Endothelial cell of umbilical vein (primary cell): ENCODE data around the gene RNLS. TPM values are rescaled to one million over a fixed set of nuclear protein-coding genes. Genes with fewer than 3 reads are reported as not detected.

Source experiments
- BruUV-seq: library from RNA; stranded (reverse); fragments of 400-500 nt; replicated peaks from 2 replicates; lab custom pipeline; 2021; lab: Mats Ljungman, UMichigan
- CTCF ChIA-PET: fragments of 300-600, 350-600 bp; sonication (Branson Sonifier 250); formaldehyde crosslinking; loops from one replicate; lab custom pipeline; 2021; ENCODE audit warnings: antibody characterized with exemption, inconsistent platforms; lab: Charles Lee
- POLR2A ChIA-PET: fragments of 300-600, 350-600 bp; sonication (Branson Sonifier 250); formaldehyde crosslinking; loops from one replicate; lab custom pipeline; 2021; ENCODE audit warnings: antibody characterized with exemption, inconsistent platforms; lab: Charles Lee
- DNase-seq: peaks from one replicate; pipeline ENCODE4 v3.0.0-alpha.2; 2011; ENCODE audit warnings: low read depth, low spot score
- FAIRE-seq: peaks from 2 replicates; lab custom pipeline; 2011; peaks lifted over from hg19 to GRCh38; lab: Jason Lieb, UNC
- H2AFZ ChIP-seq: 2 replicates; pipeline ENCODE4 v1.6.0; 2012; ENCODE audit warnings: low read depth, low read length, control low read depth, inconsistent platforms
- H3K27ac ChIP-seq: 2 replicates; pipeline ENCODE4 v1.5.1; 2011; ENCODE audit warnings: low read depth, mild to moderate bottlenecking, control low read depth, low read length, moderate library complexity; ENCODE audit not compliant: insufficient read depth
- H3K27me3 ChIP-seq, 2 experiments: 2 replicates each; pipeline versions ENCODE4 v1.6.0 to v1.6.1; 2011; ENCODE audit warnings: low read length in 2 of 2, mixed read lengths in 1 of 2; ENCODE audit not compliant: control insufficient read depth in 2 of 2, insufficient read depth in 2 of 2
- H3K36me3 ChIP-seq, 2 experiments: 2 replicates in 1 of 2; 3 replicates in 1 of 2; pipeline ENCODE4 v1.5.1; 2011; ENCODE audit warnings: low read length in 2 of 2, mild to moderate bottlenecking in 1 of 2, moderate library complexity in 1 of 2; ENCODE audit not compliant: control insufficient read depth in 2 of 2, insufficient read depth in 2 of 2; ENCODE audit errors: extremely low read depth in 1 of 2
- H3K4me1 ChIP-seq: 3 replicates; pipeline ENCODE4 v1.5.1; 2011; ENCODE audit warnings: mild to moderate bottlenecking, low read length; ENCODE audit not compliant: control insufficient read depth, insufficient read depth; ENCODE audit errors: extremely low read depth
- H3K4me2 ChIP-seq: 2 replicates; pipeline ENCODE4 v1.6.1; 2011; ENCODE audit warnings: low read length, control low read depth, mixed read lengths; ENCODE audit not compliant: insufficient read depth
- H3K4me3 ChIP-seq, 3 experiments: fragments of 200-600 bp in 1 of 3; sonication (generic), shearing (Covaris generic) in 1 of 3; replicated peaks in 1 of 3; 2 replicates each; pipeline ENCODE4 v1.5.1; 2011 to 2016; ENCODE audit warnings: control low read depth in 3 of 3, low read length in 3 of 3, mild to moderate bottlenecking in 2 of 3, inconsistent platforms in 1 of 3, low read depth in 1 of 3, moderate library complexity in 1 of 3; ENCODE audit not compliant: insufficient read depth in 1 of 3
- H3K79me2 ChIP-seq: 2 replicates; pipeline ENCODE4 v1.6.0; 2012; ENCODE audit warnings: low read length, inconsistent platforms; ENCODE audit not compliant: control insufficient read depth, insufficient read depth
- H3K9ac ChIP-seq: replicated peaks from 2 replicates; pipeline ENCODE3; 2011; ENCODE audit warnings: low read length, control low read depth; ENCODE audit not compliant: insufficient read depth; ENCODE audit errors: extremely low read depth
- H3K9me1 ChIP-seq: replicated peaks from 3 replicates; pipeline ENCODE4 v1.6.0; 2011; ENCODE audit warnings: mild to moderate bottlenecking, low read length; ENCODE audit not compliant: control insufficient read depth, insufficient read depth; ENCODE audit errors: extremely low read depth
- H3K9me3 ChIP-seq: replicated peaks from 2 replicates; pipeline ENCODE4 v1.5.1; 2012; ENCODE audit warnings: low read length, inconsistent platforms; ENCODE audit not compliant: control insufficient read depth, insufficient read depth
- H4K20me1 ChIP-seq: replicated peaks from 2 replicates; pipeline ENCODE3; 2011; ENCODE audit warnings: mild to moderate bottlenecking, low read length; ENCODE audit not compliant: control insufficient read depth, insufficient read depth; ENCODE audit errors: extremely low read depth
- CTCF ChIP-seq, 2 donors: IDR thresholded peaks; 1 replicate in 1 of 2; 2 replicates in 1 of 2; pipeline ENCODE4 v1.5.1; 2011; ENCODE audit warnings: low read length in 2 of 2, mild to moderate bottlenecking in 2 of 2, moderate library complexity in 2 of 2, control low read depth in 1 of 2, inconsistent platforms in 1 of 2, low read depth in 1 of 2; ENCODE audit not compliant: insufficient read depth in 1 of 2; ENCODE audit errors: extremely low read depth in 1 of 2
- EZH2 ChIP-seq: IDR thresholded peaks from 2 replicates; pipeline ENCODE4 v1.6.1; 2012; ENCODE audit warnings: borderline replicate concordance, low read depth, mild to moderate bottlenecking, moderate library complexity, low read length, inconsistent platforms; ENCODE audit not compliant: severe bottlenecking
- FOS ChIP-seq: IDR thresholded peaks from 2 replicates; pipeline ENCODE4 v1.6.1; 2011; ENCODE audit warnings: mild to moderate bottlenecking, low read length, moderate library complexity, borderline replicate concordance; ENCODE audit not compliant: insufficient read depth
- GATA2 ChIP-seq: IDR thresholded peaks from 2 replicates; pipeline ENCODE4 v1.7.0; 2011; ENCODE audit warnings: low read depth, mild to moderate bottlenecking, moderate library complexity, mixed read lengths, low read length; ENCODE audit not compliant: insufficient read length, insufficient read depth
- JUN ChIP-seq: IDR thresholded peaks from 2 replicates; pipeline ENCODE4 v1.6.1; 2011; ENCODE audit warnings: borderline replicate concordance, low read depth; ENCODE audit not compliant: insufficient read length, insufficient read depth
- MAX ChIP-seq: IDR thresholded peaks from 2 replicates; pipeline ENCODE4 v1.6.1; 2011; ENCODE audit not compliant: insufficient read depth, insufficient read length
- MYC ChIP-seq: IDR thresholded peaks from one replicate; pipeline ENCODE4 v1.6.1; 2011; ENCODE audit warnings: mild to moderate bottlenecking, low read depth, low read length
- POLR2A ChIP-seq: IDR thresholded peaks from 2 replicates; pipeline ENCODE4 v1.6.1; 2012; ENCODE audit warnings: low read depth, mild to moderate bottlenecking, control low read depth, low read length
- POLR2AphosphoS5 ChIP-seq: IDR thresholded peaks from 2 replicates; pipeline ENCODE4 v1.6.1; 2012; ENCODE audit warnings: low read depth, mild to moderate bottlenecking, control low read depth, low read length, moderate library complexity; ENCODE audit not compliant: insufficient read depth
- dilution Hi-C: fragments of 300-500 bp; cut with MboI; formaldehyde crosslinking; loops from one replicate; pipeline ENCODE4 v1.15.0; 2019; ENCODE audit warnings: low sequenced_read_pairs; ENCODE audit not compliant: extremely low pct_ligation_motif_present
- intact Hi-C: fragments of 100-400 bp; cut with micrococcal nuclease; formaldehyde crosslinking; loops from one replicate; pipeline ENCODE4 v1.10.0; 2022
- polyA plus RNA-seq, 4 experiments: library from polyadenylated mRNA; depleted of rRNA in 3 of 4; stranded (reverse) in 3 of 4; unstranded in 1 of 4; fragments of >200 nt; gene quantifications; 2 replicates each; pipeline versions ENCODE4 v1.2.1 to v1.2.3, GENCODE V29; 2011 to 2012; ENCODE audit warnings: missing spikeins in 1 of 4
- total RNA-seq: library from RNA; stranded (reverse); gene quantifications from 2 replicates; pipeline ENCODE4 v1.2.3, GENCODE V29; 2021

Gene RNLS
- total and polyA plus RNA-seq, 2 donors (not counting 3 experiments of a cell fraction or from before 2014, with no cell fraction given): 2.5 to 4.6 TPM

DNA sequence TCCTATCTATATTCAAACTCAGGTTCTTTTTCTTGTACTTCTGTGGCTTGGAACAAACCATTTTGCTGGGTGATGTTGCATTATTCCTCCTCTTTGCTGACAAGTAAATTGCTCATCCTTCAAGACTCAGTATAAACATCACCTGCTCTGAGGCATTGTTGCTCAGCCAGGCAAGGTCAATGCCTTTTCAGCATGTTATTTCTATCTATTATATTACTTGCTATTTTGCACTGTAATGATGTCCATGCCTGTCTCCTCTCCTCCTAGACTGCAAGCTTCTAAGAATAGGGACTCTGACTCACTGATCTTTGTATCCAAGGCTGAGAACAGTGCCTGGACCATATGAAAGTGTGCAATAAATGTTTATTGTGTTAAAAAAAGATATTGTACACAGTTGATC, 293.8 kb downstream of the RNLS start:
- dilution Hi-C loops: no loop called here
- POLR2A ChIA-PET: no interaction called here
- TF ChIP-seq JUN: no peak

DNA sequence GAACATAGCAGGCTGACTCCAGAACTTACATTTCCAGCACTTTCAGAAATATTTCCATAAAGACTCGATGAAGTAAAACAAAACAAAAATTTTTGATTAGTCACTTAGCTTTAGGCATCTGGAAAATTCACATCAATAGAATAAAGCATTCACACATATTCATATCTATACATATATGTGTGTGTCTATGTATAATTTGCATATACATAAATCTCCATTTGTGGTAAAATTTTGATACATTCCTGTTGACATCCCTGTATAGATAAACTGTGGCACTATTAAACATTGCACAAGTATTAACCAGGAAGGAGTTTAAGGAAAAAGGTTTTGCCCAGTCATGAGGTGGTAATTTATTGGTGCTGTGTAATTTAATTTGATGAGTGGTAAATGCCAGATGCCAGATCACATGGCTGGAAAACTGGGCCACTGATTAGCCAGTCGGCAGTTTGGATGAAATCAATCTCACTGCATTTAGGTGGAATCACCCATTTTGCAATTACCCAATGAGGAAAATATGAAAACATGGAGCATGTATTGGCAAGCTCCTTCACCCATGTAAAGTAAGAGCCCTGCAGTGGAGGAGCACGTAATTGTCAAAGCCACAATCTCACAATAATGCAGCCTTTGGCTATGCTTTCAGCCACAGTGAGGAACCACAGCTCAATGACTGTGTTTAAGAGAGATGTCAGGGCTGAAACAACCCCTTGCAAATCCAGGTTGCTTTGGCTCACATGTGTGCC, 294.6 kb downstream of the RNLS start:
- dilution Hi-C loops: no loop called here
- CTCF ChIA-PET: no interaction called here

More for the DNA sequence above, 293.8 kb downstream of the RNLS start:
- Histone ChIP-seq H3K4me2 (no peak overlapping the region), H3K4me3 (no peak overlapping the region), H3K79me2 (no peaks in the 10 kb centered on the region), H3K9me1 (no peaks in the 10 kb centered on the region), H3K27me3 (no peaks in the 10 kb centered on the region), H2AFZ (no peak overlapping the region), H3K9ac (no peak overlapping the region), H3K9me3 (no peaks in the 10 kb centered on the region), H4K20me1 (no peaks in the 10 kb centered on the region), H3K4me1 (peaks cover 4% of the 10 kb centered on the region), H3K36me3 (no peaks in the 10 kb centered on the region), H3K27ac (no peak overlapping the region)
- CTCF ChIA-PET: no interaction called here
- intact Hi-C loops: no loop called here
- FAIRE-seq: no peak
- no TSS peak for BruUV-seq
- DNase-seq: no peak

More for the DNA sequence above, 294.6 kb downstream of the RNLS start:
- no peak overlapping the region for H3K4me2 ChIP-seq
- no peak for DNase-seq
- intact Hi-C loops: no loop called here
- FAIRE-seq: no peak
- H4K20me1 ChIP-seq: no peaks in the 10 kb centered on the region
- no peak overlapping the region for H3K9ac ChIP-seq
- no peaks in the 10 kb centered on the region for H3K9me1 ChIP-seq
- BruUV-seq: no TSS peak
- H3K4me3 ChIP-seq: no peak overlapping the region
- POLR2A ChIA-PET: no interaction called here
- H3K27ac ChIP-seq: no peak overlapping the region
- H3K36me3 ChIP-seq: no peaks in the 10 kb centered on the region
- TF ChIP-seq FOS (no peak), POLR2AphosphoS5 (no peak), MAX (no peak), EZH2 (no peak), JUN (no peak), POLR2A (no peak), GATA2 (no peak), CTCF (IDR thresholded peaks at IDR 0.05; ENCODE audit: extremely low read depth in 1 of 2, insufficient read depth in 1 of 2, low read depth in 1 of 2, low read length in 2 of 2) (no peak), MYC (no peak)
- no peaks in the 10 kb centered on the region for H3K27me3 ChIP-seq
- peaks cover 4% of the 10 kb centered on the region for H3K4me1 ChIP-seq
- H3K9me3 ChIP-seq: no peaks in the 10 kb centered on the region
- H2AFZ ChIP-seq: no peak overlapping the region
- no peaks in the 10 kb centered on the region for H3K79me2 ChIP-seq
